Upper lobe of left lung (tissue), 6 donors: ENCODE results near the gene NFATC2. TPM values are rescaled to one million over a fixed set of nuclear protein-coding genes. Genes with fewer than 3 reads are reported as not detected.

Source experiments
- ATAC-seq, 2 donors: fragments of 200-7000 bp; cut with Tn5 transposase; one replicate each; pipeline ENCODE4 v1.9.1; 2022; ENCODE audit warnings: mild to moderate bottlenecking in 2 of 2, moderate library complexity in 2 of 2; ENCODE audit not compliant: low FRiP score in 2 of 2
- DNase-seq, 2 donors: peaks; one replicate each; pipeline ENCODE4 v3.0.0-alpha.2; 2019 to 2020
- H3K27ac ChIP-seq, 4 donors: fragments of 200-600 bp; sonication (generic); one replicate each; pipeline ENCODE4 v1.5.1; 2016 to 2019
- H3K27me3 ChIP-seq, 4 donors: fragments of 200-600 bp; sonication (generic); one replicate each; pipeline ENCODE4 v1.5.1; 2017 to 2019
- H3K36me3 ChIP-seq, 4 donors: fragments of 200-600 bp; sonication (generic); one replicate each; pipeline ENCODE4 v1.5.1; 2016 to 2019
- H3K4me1 ChIP-seq, 4 donors: fragments of 200-600 bp; sonication (generic); one replicate each; pipeline ENCODE4 v1.5.1; 2018 to 2019
- H3K4me3 ChIP-seq, 4 donors: fragments of 200-600 bp; sonication (generic); one replicate each; pipeline ENCODE4 v1.5.1; 2017 to 2019; ENCODE audit warnings: mild to moderate bottlenecking in 2 of 4, moderate library complexity in 1 of 4
- H3K9me3 ChIP-seq, 4 donors: fragments of 200-600 bp; sonication (generic); one replicate each; pipeline ENCODE4 v1.5.1; 2018 to 2019
- CTCF ChIP-seq, 6 experiments: fragments of 450-650 bp in 4 of 6; fragments of 200-600 bp in 2 of 6; sonication (generic) in 2 of 6; IDR thresholded peaks; one replicate each; pipeline ENCODE4 v1.5.1; 2016 to 2019; ENCODE audit warnings: antibody characterized with exemption in 6 of 6
- EP300 ChIP-seq, 4 donors: sonication (generic); formaldehyde crosslinking; IDR thresholded peaks; one replicate each; pipeline ENCODE4 v1.5.1; 2017; ENCODE audit warnings: antibody characterized with exemption in 4 of 4, control low read depth in 2 of 4
- POLR2A ChIP-seq, 4 donors: fragments of 450-650 bp; IDR thresholded peaks; one replicate each; pipeline ENCODE4 v1.5.1; 2016 to 2017; ENCODE audit warnings: antibody characterized with exemption in 4 of 4, mild to moderate bottlenecking in 2 of 4
- POLR2AphosphoS5 ChIP-seq, 2 donors: sonication (generic); formaldehyde crosslinking; IDR thresholded peaks; one replicate each; pipeline ENCODE4 v1.5.1; 2017; ENCODE audit warnings: antibody characterized with exemption in 2 of 2
- WGBS, 2 donors: methylation state at CpG; one replicate each; pipeline ENCODE4 v1.1.5; 2017 to 2018; 5-methylcytosine and 5-hydroxymethylcytosine counted together
- total RNA-seq, 6 donors: library from RNA; depleted of rRNA in 4 of 6; stranded (reverse); fragments of >200 nt in 4 of 6; gene quantifications; one replicate each; pipeline versions ENCODE4 v1.1.0 to v1.2.1, GENCODE V29; 2016 to 2021
- donor health status: DM: no; HTN: no; CAD: no; lungs with moderate emphysema.
- donor health status: DM: no; HTN: yes; CAD: no; lungs with severe emphysema.

NFATC2 gene
- total RNA-seq, 6 donors from 2014 or later, result 5.1 to 28.1 (median 7.6) TPM

GRCh38 chr20:51341581-51341980 is 200.9 kb downstream of the NFATC2 start:
- no peaks in the 10 kb centered on the region for H3K9me3 ChIP-seq
- no peaks in the 10 kb centered on the region for H3K36me3 ChIP-seq
- DNase-seq (no peak), ATAC-seq (no peak)
- H3K4me3 ChIP-seq, result no peak overlapping the region
- no peaks in the 10 kb centered on the region for H3K4me1 ChIP-seq
- H3K27me3 ChIP-seq, result no peaks in the 10 kb centered on the region
- WGBS, 2 donors, result 50 to 54% methylated on average over 3 of the region's 3 CpGs
- no peak for TF ChIP-seq EP300 (IDR thresholded peaks at IDR 0.05)
- no peak for TF ChIP-seq CTCF (IDR thresholded peaks at IDR 0.05)
- TF ChIP-seq POLR2A (IDR thresholded peaks at IDR 0.05), result no peak
- no peak for TF ChIP-seq POLR2AphosphoS5 (IDR thresholded peaks at IDR 0.05)
- H3K27ac ChIP-seq, result no peak overlapping the region

GRCh38 chr20:51340451-51340840 is 202.1 kb downstream of the NFATC2 start:
- TF ChIP-seq CTCF (IDR thresholded peaks at IDR 0.05) (no peak), POLR2AphosphoS5 (IDR thresholded peaks at IDR 0.05) (no peak), POLR2A (IDR thresholded peaks at IDR 0.05) (no peak), EP300 (IDR thresholded peaks at IDR 0.05) (no peak)
- no peaks in the 10 kb centered on the region for H3K4me1 ChIP-seq
- DNase-seq (no peak), ATAC-seq (no peak)
- no peaks in the 10 kb centered on the region for H3K9me3 ChIP-seq
- no peak overlapping the region for H3K27ac ChIP-seq
- no peaks in the 10 kb centered on the region for H3K36me3 ChIP-seq
- no peak overlapping the region for H3K4me3 ChIP-seq
- no peaks in the 10 kb centered on the region for H3K27me3 ChIP-seq

GRCh38 chr20:51339721-51340450 is 202.6 kb downstream of the NFATC2 start:
- Histone ChIP-seq H3K9me3 (no peaks in the 10 kb centered on the region), H3K36me3 (no peaks in the 10 kb centered on the region), H3K27me3 (no peaks in the 10 kb centered on the region), H3K27ac (no peak overlapping the region), H3K4me1 (no peaks in the 10 kb centered on the region), H3K4me3 (no peak overlapping the region)
- DNase-seq, result no peak
- WGBS, 2 donors, result 25 to 43% methylated on average over 2 of the region's 2 CpGs
- TF ChIP-seq CTCF (IDR thresholded peaks at IDR 0.05), result no peak
- no peak for ATAC-seq

GRCh38 chr20:51338692-51339440 is 203.7 kb downstream of the NFATC2 start:
- Histone ChIP-seq H3K27me3 (no peaks in the 10 kb centered on the region), H3K4me1 (no peaks in the 10 kb centered on the region), H3K4me3 (no peak overlapping the region), H3K9me3 (no peaks in the 10 kb centered on the region), H3K36me3 (no peaks in the 10 kb centered on the region), H3K27ac (no peak overlapping the region)
- 83 to 85% methylated on average over 5 of the region's 5 CpGs for WGBS, 2 donors
- no peak for TF ChIP-seq EP300 (IDR thresholded peaks at IDR 0.05)
- no peak for TF ChIP-seq POLR2A (IDR thresholded peaks at IDR 0.05)
- TF ChIP-seq POLR2AphosphoS5 (IDR thresholded peaks at IDR 0.05), result no peak
- no peak for TF ChIP-seq CTCF (IDR thresholded peaks at IDR 0.05)
- ATAC-seq (no peak), DNase-seq (no peak)
